GM03348 (cell line): ENCODE measurements around the gene CTNND2.

Experiments
- DNase-seq: peaks from one replicate; pipeline ENCODE4 v3.0.0; 2012; ENCODE audit warnings: low spot score

CTNND2 gene

GRCh38 chr5:11780641-11781345 lies 123.5 kb downstream of the CTNND2 start:
- DNase-seq = no peak

- DNase-seq = no peak
Measured at GRCh38 chr5:11777096-11777495, 127.2 kb downstream of the CTNND2 start.

- no peak for DNase-seq
Measured at GRCh38 chr5:11770310-11770709, 133.9 kb downstream of the CTNND2 start.

- DNase-seq = no peak
Measured at GRCh38 chr5:11760934-11761603, 143.2 kb downstream of the CTNND2 start.

DNA sequence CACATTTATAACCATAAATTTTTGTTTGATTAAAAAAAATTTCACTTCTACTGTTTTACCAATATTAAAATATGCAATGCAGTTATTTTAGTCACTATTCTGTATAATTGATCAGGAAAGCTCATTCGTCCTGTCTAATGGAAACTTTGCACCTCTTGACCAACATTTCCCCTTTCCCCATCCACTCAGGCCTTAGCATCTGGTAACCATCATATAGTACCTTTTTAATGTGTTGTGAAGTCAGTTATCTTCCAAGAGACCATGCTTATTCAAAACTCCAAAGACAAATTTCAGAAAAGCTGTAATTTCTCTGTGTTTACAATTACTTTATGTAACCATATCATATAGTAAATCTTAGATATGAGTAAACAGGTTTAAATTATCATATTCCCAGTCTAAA lies 145.9 kb downstream of the CTNND2 start:
- DNase-seq = no peak

DNA sequence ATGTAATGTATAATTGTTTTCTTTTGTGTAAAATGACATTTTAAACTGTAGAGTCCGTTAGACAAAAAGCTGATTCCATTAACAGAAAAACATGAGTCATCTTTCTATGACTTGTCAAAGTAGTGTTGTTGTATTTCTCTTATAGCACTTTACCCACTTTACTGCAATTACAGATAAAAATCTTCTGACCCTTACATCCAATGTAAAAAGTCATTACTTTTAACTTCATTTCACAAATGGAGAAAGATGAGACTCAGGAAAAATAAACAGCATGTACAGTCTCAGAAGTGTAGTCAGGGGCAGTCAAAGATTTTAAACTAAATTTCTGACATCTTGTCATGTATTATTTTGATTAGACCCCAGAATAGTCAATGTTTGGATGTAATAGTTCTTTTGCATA lies 146.6 kb downstream of the CTNND2 start:
- DNase-seq = no peak

DNA sequence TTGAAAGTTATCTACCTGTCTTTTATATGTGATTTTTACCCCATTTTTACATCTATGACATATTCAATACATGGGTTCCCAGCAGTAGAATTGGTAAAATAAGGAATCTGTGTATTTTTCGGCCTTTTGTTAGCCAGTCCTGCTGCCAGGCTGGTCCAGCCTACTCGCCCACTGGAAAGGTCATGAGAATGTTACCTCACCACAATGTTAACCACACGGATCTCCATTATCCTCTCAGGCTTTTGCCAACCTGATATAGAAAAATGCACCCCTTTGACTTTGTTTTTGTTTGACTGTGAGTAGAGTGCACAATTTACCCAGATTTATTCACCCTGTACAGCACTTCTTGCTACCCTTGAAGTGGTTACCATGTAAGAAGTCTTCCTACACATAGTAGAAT lies 167.2 kb downstream of the CTNND2 start:
- DNase-seq = no peak

GRCh38 chr5:11734369-11734768 lies 169.9 kb downstream of the CTNND2 start:
- DNase-seq = no peak

DNA sequence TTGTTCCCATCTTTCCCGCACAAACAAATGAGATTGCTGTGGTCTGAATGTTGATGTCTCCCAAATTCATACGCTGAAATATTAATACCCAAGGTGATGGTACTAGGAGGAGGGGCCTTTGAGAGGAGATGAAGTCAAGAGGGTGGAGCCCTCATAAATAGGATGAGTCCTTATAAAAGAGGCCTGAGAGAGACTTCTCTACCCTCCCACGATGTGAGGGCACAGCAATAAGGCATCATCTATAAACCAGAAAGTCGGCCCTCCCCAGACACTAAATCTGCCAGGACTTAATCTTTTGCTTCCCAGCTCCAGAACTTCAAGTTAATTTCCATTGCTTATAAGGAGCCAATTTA lies 170.4 kb downstream of the CTNND2 start:
- DNase-seq = no peak

DNA sequence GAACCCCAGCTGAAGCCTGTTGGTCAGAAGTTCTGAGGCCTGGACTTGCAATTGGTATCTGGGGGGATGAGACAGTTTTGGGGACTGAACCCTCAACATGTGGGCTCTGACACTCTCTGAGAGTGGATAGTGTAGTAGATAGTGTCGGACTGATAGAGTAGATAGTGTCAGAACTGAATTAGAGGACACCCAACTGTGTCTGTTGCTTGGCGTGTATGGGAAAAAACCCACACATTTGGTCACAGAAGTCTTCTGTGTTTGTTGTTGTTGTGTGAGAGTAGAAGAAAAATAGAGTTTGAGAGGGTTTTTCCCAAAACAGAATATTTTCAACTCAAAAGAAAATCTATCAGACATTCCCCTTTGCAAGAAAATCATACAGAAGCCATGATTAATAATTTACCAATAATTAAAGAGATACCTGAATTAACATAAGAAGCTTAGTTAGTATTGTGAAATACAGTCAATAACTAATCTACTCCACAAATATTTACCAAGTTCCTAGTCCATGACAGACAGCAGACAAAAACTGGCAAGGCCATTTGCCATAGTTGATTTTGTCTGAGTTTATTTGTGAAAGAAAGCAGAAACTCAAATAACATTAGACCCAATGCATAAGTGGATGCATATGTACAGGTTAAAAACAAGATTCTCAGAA lies 170.9 kb downstream of the CTNND2 start:
- DNase-seq = no peak

DNA sequence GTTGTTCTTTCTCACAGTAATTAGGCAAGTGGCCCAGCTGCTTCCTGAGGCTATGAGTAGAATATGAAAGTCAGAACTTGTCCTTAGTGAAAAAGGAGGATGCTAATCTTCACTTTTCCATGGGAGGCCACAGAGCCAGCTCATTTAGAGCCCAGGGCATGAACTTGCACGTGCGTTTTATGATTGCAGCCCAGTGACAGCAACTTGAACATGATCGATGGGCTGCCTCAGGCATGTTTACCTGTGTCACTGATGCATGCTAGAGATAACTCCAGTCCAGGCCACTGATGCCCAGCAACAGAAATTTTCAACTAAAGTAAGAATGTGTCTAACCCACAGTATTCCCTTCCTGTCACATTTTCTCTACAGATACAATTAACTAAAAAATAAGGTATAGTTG lies 179.3 kb downstream of the CTNND2 start:
- DNase-seq = no peak

DNA sequence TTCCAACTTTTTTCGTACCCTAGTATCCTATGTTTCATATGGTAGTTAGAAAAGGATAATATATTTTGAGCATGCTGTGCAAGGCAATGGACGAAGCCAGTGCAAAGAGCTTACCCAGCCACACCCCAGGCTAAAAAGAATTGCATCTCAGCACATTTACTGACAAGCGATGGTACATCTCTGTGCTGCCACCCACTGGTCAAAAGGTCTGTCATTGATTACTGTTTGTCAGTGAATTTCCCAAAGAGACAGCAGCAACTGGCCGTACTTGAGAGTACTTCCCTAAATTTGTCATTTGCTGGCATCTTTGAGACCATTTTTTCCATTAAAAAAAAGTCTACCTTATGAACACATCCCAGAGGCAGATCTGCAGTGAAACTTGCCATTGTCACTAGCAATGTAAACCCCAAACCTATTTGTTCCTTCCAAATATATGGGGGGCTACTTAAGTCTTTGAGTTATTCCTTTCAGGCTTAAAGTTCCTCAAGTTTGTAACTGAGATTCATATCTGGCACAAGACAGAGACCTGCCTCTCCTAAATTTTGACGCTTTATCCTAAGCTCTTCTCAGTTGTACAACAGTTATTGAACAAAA lies 184.3 kb downstream of the CTNND2 start:
- DNase-seq = no peak

GRCh38 chr5:11715461-11716196 lies 188.6 kb downstream of the CTNND2 start:
- DNase-seq = no peak

DNA sequence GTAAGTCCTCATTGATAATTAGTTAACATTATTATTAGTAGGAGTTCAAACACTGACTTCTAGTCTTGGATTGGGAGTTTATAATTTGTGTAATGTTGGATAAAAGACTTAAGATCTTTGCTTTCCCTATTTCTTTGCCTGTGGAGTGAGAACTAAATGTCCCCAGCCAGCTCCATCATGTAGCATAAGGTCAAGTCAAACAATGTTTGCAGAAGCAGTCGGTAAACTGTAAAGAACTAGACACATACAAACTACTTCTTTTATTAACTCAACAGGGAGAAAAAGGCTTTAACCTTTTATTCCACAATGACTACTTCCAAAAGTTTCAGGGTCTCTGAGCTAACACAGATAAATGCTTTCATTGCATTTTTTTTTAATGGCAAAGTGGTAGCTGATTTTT lies 192.3 kb downstream of the CTNND2 start:
- no peak for DNase-seq

DNA sequence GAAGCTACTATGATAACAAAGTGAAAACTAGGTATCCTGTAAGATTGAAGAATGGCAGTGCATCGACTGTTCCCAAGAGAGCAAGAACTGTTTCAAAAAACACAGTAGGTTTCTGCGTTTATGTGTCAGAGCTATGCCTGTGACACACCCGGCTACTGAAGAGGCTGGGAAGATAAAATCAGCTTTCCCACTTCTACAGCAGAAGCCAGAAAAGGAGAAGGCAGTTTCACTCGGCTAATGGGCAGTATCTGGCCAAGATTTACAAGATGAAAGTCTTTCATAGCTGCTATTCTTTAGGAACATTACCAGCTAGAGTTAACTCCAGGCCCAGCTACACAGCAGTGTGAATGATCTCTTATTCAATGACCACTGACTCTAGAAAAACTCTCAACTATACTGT lies 195.2 kb downstream of the CTNND2 start:
- DNase-seq = no peak

- no peak for DNase-seq
Measured at GRCh38 chr5:11704916-11705315, 199.3 kb downstream of the CTNND2 start.

GRCh38 chr5:11700391-11700790 lies 203.9 kb downstream of the CTNND2 start:
- DNase-seq = no peak

- DNase-seq = no peak
Measured at GRCh38 chr5:11692636-11693035, 211.6 kb downstream of the CTNND2 start.

DNA sequence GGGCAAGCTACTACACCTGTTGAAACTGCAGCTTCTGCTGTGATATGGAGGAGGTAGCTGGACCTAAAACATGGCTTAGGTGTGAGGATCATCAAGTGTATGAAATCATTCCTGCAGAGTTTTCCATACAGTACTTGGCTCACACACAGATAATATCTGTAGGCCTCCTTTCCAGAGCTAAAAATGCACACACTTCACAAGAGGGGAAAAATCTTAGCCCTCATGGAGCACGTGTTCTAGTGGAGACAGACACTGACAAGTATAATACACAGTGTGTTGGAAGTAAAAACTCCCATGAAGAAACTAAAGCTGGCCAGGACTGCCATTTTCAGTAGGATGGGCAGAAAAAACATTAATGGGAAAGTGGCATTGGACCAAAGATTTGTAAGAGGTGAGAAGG lies 216.7 kb downstream of the CTNND2 start:
- DNase-seq = no peak

DNA sequence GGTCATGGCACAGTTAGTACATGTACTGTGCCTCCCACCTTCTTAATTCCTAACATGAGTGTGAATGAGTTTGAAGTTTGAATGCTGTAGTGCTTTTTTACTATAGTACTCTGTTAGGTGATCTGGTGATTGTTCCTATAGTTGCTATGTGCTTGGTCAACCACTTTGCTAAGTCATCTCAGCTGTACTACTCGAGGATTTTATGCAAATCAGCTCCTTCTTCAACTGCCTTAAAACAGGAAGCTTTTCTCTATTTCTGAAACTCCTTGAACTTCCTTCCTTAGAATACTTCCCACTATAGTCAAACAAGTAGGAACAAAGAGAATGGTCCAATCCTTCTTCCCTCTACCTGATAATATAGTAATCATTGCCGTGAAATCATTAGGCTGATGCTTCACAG lies 219.6 kb downstream of the CTNND2 start:
- DNase-seq = no peak

- DNase-seq = no peak
Measured at GRCh38 chr5:11683666-11684065, 220.6 kb downstream of the CTNND2 start.

DNA sequence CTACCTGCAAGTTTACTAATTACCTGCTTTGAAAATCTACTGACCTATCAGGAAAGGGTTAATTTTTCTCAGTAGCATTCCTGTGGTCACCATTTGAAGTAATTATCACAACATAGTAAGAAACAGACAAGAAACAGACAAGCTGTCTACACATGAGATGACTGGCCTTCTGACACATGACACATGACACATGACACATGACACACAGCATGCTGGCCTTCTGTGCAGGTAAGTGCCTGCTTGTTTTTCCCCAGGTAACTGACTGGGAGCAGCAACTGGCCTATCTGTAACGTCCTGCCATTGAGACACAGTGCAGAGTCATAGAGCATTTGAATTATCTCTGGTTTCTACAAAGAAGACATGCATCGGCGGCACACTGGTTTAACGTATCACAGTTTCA lies 222.4 kb downstream of the CTNND2 start:
- DNase-seq = no peak

DNA sequence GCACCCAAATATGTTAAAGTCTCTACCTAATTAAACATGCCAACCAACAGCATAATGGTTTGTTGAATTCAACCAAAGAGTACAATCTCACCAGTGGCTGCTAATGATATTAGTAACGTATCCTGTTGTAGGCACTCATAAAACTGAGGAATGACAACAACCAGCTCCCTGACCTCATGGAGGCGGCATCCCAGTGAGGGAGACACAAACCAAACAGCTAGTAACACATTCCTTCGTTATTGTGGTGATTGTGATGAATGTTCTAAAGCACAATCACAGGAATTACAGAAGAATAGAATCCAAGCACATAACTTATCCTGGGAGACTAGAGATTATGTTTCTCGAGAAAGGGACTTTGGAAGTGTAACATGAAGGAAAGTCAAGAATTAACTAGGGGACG lies 224.6 kb downstream of the CTNND2 start:
- no peak for DNase-seq
